IPS-NIHi7 (cell line): ENCODE measurements around the gene MESP2.
"Not testable (repeated sequence)": the region's sequence is repeated elsewhere in the genome, so short reads cannot be mapped to it uniquely, and the experiment has no call there.

Source experiments
- DNase-seq: peaks from one replicate; pipeline ENCODE4 v3.0.0; 2012; ENCODE audit warnings: mixed read lengths; ENCODE audit errors: extremely low spot score

MESP2 gene

GRCh38 chr15:89780601-89781000 is 4.5 kb downstream of the MESP2 start:
- DNase-seq = no peak

GRCh38 chr15:89781055-89781454 is 4.9 kb downstream of the MESP2 start:
- no peak for DNase-seq

- DNase-seq = no peak
Observed at GRCh38 chr15:89781891-89782618, 5.9 kb downstream of the MESP2 start.

- DNase-seq = not testable (repeated sequence)
Observed at GRCh38 chr15:89782619-89782950, 6.5 kb downstream of the MESP2 start.

- DNase-seq = peak; percentile 73
Observed at GRCh38 chr15:89783111-89783860, 7.2 kb downstream of the MESP2 start.

- DNase-seq = no peak
Observed at GRCh38 chr15:89783861-89784685, 7.9 kb downstream of the MESP2 start.

GRCh38 chr15:89784686-89784960 is 8.5 kb downstream of the MESP2 start:
- no peak for DNase-seq

- no peak for DNase-seq
Observed at GRCh38 chr15:89785064-89785773, 9.1 kb downstream of the MESP2 start.

GRCh38 chr15:89785774-89786140 is 9.6 kb downstream of the MESP2 start:
- DNase-seq = no peak

- no peak for DNase-seq
Observed at GRCh38 chr15:89787944-89788343, 11.8 kb downstream of the MESP2 start.

- not testable (repeated sequence) for DNase-seq
Observed at GRCh38 chr15:89788585-89788984, 12.5 kb downstream of the MESP2 start.

- no peak for DNase-seq
Observed at GRCh38 chr15:89790206-89790605, 14.1 kb downstream of the MESP2 start.

- DNase-seq = no peak
Observed at GRCh38 chr15:89790661-89791060, 14.5 kb downstream of the MESP2 start.

- DNase-seq = no peak
Observed at GRCh38 chr15:89792106-89792805, 16.1 kb downstream of the MESP2 start.

- DNase-seq = no peak
Observed at GRCh38 chr15:89794627-89795241, 18.6 kb downstream of the MESP2 start.

- DNase-seq = no peak
Observed at GRCh38 chr15:89795996-89796395, 19.9 kb downstream of the MESP2 start.

- no peak for DNase-seq
Observed at GRCh38 chr15:89797678-89798201, 21.6 kb downstream of the MESP2 start.

GRCh38 chr15:89799011-89799911 is 23.1 kb downstream of the MESP2 start:
- DNase-seq = no peak

- DNase-seq = no peak
Observed at GRCh38 chr15:89799918-89800498, 23.9 kb downstream of the MESP2 start.
